Coronary artery (tissue), 2 donors: Measurements from ENCODE around the gene EN1.

Experiments
- DNase-seq: peaks from one replicate; pipeline ENCODE4 v3.0.0-alpha.2; 2017; ENCODE audit warnings: low spot score
- H3K27ac ChIP-seq, 2 donors: fragments of 200-600 bp; sonication (generic); one replicate each; pipeline ENCODE4 v1.5.1; 2016 to 2019
- H3K4me3 ChIP-seq: fragments of 200-600 bp; sonication (generic); 2 replicates; pipeline ENCODE4 v1.5.1; 2016; ENCODE audit warnings: mild to moderate bottlenecking, moderate library complexity
- CTCF ChIP-seq: fragments of 200-600 bp; sonication (generic); IDR thresholded peaks from one replicate; pipeline ENCODE4 v1.5.1; 2019; ENCODE audit warnings: antibody characterized with exemption

Gene EN1

GRCh38 chr2:118836411-118836930 is 11.0 kb downstream of the EN1 start:
- DNase-seq = no peak
- peak overlapping the region; percentile 62 for H3K4me3 ChIP-seq
- no peak overlapping the region for H3K27ac ChIP-seq
- no peak for TF ChIP-seq CTCF

GRCh38 chr2:118835746-118836410 is 11.6 kb downstream of the EN1 start:
- Histone ChIP-seq H3K27ac (no peak overlapping the region), H3K4me3 (peak overlapping the region; percentile 62)
- no peak for TF ChIP-seq CTCF
- no peak for DNase-seq

GRCh38 chr2:118834901-118835745 is 12.3 kb downstream of the EN1 start:
- no peak for DNase-seq
- Histone ChIP-seq H3K4me3 (peak overlapping the region; percentile 62), H3K27ac (no peak overlapping the region)
- no peak for TF ChIP-seq CTCF

GRCh38 chr2:118834440-118834810 is 13.0 kb downstream of the EN1 start:
- Histone ChIP-seq H3K27ac (no peak overlapping the region), H3K4me3 (no peak overlapping the region)
- DNase-seq = no peak
- TF ChIP-seq CTCF = no peak

GRCh38 chr2:118833716-118834439 is 13.6 kb downstream of the EN1 start:
- Histone ChIP-seq H3K4me3 (no peak overlapping the region), H3K27ac (no peak overlapping the region)
- DNase-seq = no peak
- TF ChIP-seq CTCF = no peak

- no peak overlapping the region for H3K27ac ChIP-seq
- no peak for TF ChIP-seq CTCF
- no peak overlapping the region for H3K4me3 ChIP-seq
- DNase-seq = no peak
Measured at GRCh38 chr2:118832791-118833715, 14.4 kb downstream of the EN1 start.
